Middle frontal gyrus (tissue), 1 donor: Measurements from ENCODE around the gene DAB1.

Experiments used
- DNase-seq: peaks from one replicate; pipeline ENCODE4 v3.0.0-alpha.2; 2015; ENCODE audit warnings: low spot score; ENCODE audit errors: extremely low spot score

DAB1 gene

DNA sequence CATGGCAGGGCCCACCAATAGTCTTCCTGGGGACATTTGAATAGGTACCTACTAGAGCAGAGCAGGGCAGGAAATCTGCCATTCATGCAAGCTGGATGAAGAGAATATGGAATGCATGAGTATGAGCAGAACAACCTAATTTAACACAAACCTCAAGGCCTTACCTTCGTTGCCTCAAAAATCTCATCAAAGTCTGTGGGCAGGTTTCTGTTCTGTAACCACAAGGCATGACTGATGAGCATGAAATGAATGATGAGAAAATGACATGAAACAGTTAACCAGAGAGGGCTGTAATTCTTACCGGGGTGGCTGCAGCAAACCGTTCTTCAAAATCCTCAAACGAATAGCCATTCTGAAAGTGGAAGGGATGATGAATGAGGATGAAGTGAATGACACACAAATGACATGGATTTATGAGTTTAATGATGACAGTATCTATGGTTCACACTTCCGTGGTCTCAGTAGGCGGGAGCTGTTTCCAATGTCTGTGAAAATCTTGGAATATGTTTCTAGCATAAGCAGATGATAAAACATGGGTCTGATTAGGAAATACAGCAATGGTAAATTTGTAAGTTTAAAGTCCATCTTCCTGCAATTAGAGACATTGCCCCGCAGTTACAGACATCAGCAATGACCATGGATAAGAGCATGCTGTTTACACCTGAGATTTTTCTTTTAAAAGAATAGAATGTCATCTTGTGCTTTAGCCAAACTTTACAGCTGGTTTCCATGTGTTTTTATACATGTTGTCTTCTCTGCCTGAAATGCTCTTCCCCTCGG lies 390.4 kb downstream of the DAB1 start:
- DNase-seq, result no peak

DNA sequence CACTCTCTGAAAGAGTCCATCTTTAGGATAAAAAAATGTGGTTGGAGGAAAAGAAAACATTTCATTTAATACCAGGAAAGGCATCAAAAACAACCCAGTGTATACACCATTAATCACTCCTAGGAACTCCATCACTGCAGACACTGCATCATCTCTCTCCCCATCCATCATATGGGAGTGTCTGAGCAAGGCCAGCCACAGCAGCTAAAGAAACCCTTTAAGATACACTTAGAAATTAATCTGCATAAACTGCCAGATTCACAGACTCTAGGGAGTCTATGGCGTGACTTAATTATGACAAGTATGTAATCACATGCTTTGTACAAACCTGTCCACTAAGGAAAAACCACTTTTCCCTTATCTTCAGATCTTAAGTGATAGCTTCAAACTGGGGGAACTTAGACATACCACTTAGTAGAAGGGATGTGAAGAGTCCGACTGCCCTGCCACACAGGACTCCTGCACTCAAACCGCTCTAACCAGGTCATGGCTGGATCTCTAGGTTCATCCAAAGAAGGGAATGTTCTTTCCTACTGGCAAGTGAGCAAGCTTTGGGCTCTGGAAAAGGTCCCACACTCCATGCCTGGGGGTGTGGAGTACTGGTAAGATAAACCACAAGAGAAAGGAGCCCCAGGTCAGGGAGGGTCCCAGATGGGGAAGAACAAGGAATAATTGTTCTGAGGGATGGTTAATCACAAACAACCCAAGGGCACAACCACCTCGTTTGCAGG lies 397.1 kb downstream of the DAB1 start:
- DNase-seq, result no peak

DNA sequence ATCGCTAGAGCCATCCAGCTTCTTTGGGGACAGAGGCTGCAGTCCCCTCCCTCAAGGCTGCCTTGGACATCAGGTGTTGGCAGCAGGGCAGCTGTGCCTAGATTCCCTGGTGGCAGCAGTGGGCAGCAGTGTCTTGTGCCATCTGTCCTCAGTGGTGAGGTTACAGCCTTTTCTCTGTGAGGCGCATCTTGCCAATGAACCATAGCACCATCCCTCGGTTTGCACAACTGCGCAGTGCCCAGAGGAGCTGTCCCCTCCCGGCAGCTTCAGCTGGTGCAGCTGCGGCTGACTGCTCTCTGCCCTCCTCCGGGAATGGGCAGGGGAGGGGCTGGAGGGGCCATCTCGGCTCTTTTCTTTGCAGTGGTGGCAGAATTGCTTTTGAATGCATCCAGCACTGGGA lies 399.0 kb downstream of the DAB1 start:
- DNase-seq, result peak; percentile 33

GRCh38 chr1:57024428-57024827 lies 399.4 kb downstream of the DAB1 start:
- DNase-seq, result no peak

DNA sequence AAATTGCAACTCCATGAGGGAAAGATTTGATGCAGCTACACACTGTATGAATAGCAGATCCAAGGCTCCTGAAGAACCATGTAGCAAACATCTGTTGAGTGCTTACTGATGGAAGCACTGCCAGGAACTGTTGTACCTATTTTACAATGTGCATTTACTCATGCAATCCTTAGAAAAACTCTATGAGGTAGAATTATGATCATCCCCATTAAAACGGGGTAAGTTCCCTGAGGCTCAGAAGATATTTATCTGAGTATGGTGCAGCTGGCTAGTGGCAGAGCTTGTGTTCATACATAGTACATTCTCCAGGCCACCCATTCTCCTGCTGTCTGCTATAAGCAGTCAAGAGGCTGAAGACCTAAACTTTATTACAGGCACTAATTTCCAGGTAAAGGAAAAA lies 403.6 kb downstream of the DAB1 start:
- DNase-seq, result no peak

- DNase-seq, result no peak
These were observed 404.5 kb downstream of the DAB1 start for GRCh38 chr1:57019236-57019839.

- DNase-seq, result no peak
These were observed 405.7 kb downstream of the DAB1 start for GRCh38 chr1:57018119-57018518.

GRCh38 chr1:57017717-57018116 lies 406.1 kb downstream of the DAB1 start:
- no peak for DNase-seq

DNA sequence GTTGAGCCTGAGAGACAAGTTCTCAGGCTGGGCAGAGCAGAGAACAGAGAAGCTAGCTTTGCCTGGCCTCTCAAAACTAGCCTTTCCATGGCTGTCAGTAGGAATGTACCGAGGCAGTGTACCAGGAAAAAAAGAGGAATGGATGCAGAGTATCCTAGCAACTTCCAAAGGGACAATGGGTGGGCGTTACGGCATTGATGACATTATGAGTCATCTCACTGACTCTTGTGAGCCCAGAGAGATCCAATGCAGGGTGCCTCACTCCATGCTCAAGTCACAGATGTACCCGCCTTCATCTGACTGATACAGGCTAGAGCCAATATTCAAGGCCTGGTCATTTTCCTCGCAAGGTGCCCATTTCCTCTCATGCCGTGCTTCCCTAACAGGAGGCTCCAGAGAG lies 406.7 kb downstream of the DAB1 start:
- DNase-seq, result no peak

- DNase-seq, result no peak
These were observed 408.8 kb downstream of the DAB1 start for GRCh38 chr1:57015071-57015470.

GRCh38 chr1:57013522-57013921 lies 410.3 kb downstream of the DAB1 start:
- no peak for DNase-seq

- no peak for DNase-seq
These were observed 411.5 kb downstream of the DAB1 start for GRCh38 chr1:57012315-57012714.

DNA sequence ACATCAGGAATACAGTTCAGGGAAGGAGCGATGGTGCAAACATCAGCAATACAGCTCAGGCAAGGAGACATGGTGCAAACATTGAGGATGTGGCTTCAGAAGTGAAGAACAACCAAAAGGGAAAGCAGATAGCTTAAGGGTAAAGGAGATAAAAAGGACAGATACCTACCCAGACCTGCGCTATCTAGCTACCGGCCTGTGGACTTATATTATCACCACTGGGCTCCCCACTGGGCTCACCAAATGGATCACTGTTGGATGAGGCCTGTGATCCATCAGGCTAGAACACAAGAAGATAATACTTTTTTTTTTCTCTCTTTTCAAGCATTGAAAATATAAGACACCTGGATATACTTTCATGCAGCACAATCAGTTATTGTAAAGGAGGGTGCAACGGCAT lies 413.3 kb downstream of the DAB1 start:
- DNase-seq, result no peak

- no peak for DNase-seq
These were observed 415.9 kb downstream of the DAB1 start for GRCh38 chr1:57007948-57008347.

DNA sequence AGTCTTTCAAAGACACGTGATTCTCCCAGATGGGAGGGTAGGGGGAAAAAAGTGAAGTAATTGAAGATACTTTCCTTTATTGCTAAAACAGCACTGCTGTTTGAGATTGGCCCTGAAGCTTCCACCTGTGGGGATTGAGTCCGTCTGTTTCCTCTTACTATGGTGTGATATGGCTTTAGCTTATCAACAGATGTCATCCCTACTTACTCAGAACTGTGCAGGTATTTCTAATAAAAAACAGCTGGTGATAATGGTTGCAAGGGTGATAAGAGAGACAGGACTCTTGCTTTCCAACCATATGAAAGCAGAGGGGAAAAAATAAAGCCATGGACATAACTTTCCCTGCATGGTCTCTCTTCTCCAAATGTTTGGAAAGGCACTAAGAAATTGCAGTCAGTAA lies 416.4 kb downstream of the DAB1 start:
- no peak for DNase-seq

DNA sequence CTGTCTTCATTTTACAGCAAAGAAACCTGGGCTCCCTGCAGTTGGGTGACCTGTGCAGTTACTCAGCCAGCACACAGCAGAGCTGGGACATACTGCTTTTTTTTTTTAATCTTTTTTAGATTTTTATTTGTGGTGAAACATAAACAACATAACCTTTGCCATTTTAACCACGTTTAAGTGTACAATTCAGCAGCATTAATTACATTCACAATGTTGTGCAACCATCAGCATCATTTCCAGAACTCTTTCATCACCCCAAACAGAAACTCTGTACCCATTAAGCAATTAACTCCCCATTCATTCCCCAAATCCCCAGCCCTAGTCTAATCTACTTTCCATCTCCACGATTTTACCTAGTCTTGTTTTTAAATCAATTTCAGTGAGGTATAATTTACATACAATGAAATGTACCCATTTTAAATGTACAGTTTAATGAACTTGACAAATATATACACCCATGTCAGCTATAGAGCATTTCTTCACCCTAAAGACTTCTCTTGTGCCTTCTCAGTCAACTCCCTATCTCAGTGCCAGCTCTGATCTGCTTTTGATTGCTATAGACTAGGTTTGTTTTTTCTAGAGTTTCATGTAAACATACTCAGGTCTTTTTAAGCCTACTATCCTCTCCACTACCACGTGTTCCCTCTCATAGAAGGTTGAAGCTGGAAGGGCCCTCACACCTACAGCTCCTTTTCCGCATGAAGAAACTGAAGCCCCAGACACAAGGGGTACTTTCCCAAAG lies 420.3 kb downstream of the DAB1 start:
- no peak for DNase-seq

DNA sequence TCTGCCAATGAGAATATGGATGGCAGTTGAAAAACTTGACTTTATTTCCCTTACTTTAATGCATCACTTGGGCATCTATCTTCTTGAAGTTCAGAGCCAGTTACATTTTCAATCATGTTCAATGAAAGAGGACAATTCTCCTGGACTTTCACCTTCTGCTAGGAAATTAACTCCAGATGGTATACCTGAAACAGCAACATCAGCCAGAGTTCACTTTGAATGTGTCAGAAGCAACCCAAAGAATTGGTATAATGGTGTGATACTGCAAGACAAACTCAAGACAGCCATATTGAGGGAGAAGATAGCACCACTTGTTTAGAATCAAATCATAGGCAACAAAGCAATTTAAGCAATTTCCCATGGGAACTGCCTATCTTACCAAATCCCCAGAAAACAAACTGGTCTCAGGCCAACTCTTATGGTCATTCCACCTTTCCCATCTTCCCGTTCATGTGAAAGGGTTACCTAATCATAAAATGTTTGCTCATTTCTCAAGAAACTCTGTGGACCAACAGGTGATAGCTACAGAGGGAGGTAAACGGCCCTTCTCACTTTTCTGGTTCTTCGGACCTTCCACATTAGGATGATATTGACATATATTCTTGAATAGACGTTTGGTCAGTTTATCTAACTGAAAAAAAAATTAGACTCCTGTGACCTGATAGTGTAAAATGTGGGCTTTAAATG lies 428.3 kb downstream of the DAB1 start:
- DNase-seq, result no peak

DNA sequence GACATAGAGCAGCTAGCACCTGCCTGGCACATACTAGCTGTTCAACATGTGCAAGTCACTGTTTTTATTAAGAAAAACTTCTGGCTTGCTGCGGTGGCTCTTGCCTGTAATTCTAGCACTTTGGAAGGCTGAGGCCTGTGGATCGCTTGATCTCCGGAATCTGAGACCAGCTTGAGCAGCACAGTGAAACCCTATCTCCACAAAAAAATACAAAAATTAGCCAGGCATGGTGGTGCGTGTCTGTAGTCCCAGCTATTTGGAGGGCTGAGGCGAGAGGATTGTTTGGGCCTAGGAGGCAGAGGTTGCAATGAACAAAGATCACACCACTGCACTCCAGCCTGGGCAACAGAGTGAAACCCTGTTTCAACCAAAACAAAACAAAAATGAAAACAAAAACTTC lies 430.4 kb downstream of the DAB1 start:
- no peak for DNase-seq

- DNase-seq, result no peak
These were observed 431.3 kb downstream of the DAB1 start for GRCh38 chr1:56992318-56993125.

- no peak for DNase-seq
These were observed 432.3 kb downstream of the DAB1 start for GRCh38 chr1:56991576-56991975.
